CD4-positive, alpha-beta T cell treated with Interleukin-2 at 100 ng/mL for 4 hours (primary cell): ENCODE data around the gene GPC6.

ENCODE experiments used
- DNase-seq: peaks from one replicate; pipeline ENCODE4 v3.0.0-alpha.2; 2020; ENCODE audit warnings: low spot score

Gene GPC6

GRCh38 chr13:93268327-93269028 lies 41.9 kb downstream of the GPC6 start:
- DNase-seq: no peak

DNA sequence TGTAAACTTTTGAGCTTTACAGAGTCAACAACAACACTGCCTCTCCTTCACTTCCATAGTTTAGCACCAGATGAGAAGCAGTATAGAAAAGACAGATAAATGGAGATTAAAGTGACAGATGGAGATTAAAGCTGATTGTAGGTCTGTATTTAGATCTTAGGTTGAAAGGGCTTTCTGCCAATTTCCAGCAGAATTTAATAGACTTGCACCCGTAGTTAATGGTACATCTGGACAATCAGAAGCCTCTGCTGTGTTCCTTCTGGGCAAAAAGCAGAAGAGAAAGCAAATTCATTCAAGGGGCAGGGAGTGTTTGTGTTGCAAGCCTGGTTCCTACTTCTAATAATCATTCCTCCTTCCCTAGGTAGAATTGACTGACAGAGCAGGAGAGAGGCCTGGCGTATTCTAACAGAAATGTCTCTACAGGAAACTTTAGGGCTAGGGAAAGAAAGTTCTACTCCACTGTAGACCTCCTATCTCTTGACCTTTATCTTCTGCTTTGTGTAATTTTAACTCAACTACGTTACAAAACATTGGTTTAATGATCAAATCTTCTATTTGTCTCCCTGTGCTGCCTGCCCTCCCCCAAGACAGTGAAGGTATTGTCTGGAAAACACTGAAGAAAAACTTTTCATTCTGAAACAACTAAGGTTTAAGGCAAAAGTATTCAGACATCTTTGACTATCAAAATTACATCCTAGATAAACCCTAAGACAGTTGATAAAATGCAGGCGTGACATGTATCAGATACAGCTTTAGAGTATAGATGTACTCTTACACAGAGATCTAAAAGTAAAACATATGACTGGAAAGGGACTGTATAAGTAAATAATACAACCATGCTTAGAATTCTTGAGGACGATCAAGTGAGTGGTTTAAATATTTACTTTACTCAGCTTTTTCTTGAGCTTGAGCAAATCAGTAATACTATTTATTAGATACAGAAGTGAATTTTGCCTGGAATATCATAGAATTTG lies 44.4 kb downstream of the GPC6 start:
- DNase-seq: no peak

GRCh38 chr13:93279982-93280381 lies 53.4 kb downstream of the GPC6 start:
- no peak for DNase-seq

DNA sequence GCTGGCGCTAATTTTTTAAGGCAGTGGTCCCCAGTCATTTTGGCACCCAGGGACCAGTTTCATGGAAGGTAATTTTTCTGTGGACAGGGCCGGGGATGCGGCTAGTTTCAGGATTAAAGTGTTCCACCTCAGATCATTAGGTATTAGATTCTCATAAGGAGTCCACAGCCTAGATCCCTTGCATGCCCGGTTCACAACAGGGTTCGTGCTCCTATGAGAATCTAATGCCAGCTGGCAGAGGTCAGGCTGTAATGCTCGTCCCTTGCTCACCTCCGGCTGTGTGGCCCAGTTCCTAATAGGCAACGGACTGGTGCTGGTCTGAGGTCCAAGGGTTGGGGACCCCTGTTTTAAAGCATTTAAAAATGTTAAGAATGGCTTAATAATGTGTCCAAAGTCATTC lies 54.1 kb downstream of the GPC6 start:
- DNase-seq: no peak

DNA sequence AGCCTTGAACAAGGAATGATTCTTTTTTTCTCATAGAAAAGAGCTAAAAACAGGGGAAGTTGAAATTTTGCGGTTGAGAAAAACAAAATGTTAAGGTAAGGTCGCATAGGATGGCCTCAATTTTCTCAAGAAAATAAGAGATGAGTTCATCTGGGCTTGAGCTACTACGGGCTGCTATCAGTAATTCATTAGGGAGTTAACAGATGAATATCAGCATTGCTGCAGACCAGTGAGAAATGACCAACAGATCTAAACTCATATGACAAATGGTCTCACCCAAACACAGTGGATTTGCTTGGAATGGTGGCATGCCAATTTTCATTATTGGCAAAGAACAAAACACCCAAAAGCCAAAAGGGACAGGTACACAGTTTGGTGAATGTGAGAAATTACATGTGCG lies 56.6 kb downstream of the GPC6 start:
- no peak for DNase-seq

GRCh38 chr13:93284064-93284463 lies 57.5 kb downstream of the GPC6 start:
- no peak for DNase-seq

DNA sequence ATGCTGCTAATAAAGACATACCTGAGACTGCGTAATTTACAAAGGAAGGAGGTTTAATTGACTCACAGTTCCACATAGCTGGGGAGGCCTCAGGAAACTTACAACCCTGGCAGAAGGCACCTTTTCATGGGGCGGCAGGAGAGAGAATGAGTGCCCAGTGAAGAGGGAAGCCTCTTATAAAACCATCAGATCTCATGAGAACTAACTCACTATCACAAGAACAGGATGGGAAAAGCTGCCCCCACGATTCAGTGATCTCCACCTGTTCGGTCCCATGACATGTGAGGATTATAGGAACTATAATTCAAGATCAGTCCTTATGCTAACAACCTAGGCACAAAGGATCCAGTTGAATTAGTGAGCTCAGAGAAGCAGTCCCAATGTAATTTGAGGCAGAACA lies 59.4 kb downstream of the GPC6 start:
- no peak for DNase-seq

- no peak for DNase-seq
Observed at GRCh38 chr13:93289053-93289452, 62.4 kb downstream of the GPC6 start.

GRCh38 chr13:93289842-93290241 lies 63.2 kb downstream of the GPC6 start:
- no peak for DNase-seq

DNA sequence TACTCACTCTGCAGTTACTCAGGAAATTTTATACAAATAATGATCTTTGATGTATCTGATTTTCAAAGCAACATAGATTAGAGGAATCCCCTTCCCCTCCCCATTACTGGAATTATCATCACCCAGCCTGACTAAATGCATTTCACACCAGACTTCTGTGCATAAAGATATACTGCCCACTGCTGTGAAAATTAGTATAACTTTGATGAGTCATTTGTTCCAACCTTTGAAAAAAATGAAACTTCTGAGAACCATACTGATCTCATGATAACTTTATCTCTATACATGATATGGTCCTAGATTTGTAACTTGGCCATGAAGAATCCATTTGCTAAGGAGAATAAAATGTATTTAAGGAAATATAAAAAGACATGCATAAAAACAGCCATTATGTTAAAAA lies 63.9 kb downstream of the GPC6 start:
- DNase-seq: no peak

GRCh38 chr13:93292366-93292765 lies 65.8 kb downstream of the GPC6 start:
- DNase-seq: no peak

GRCh38 chr13:93293710-93294109 lies 67.1 kb downstream of the GPC6 start:
- DNase-seq: no peak

- no peak for DNase-seq
Observed at GRCh38 chr13:93296584-93296983, 70.0 kb downstream of the GPC6 start.

- DNase-seq: no peak
Observed at GRCh38 chr13:93298713-93299112, 72.1 kb downstream of the GPC6 start.

DNA sequence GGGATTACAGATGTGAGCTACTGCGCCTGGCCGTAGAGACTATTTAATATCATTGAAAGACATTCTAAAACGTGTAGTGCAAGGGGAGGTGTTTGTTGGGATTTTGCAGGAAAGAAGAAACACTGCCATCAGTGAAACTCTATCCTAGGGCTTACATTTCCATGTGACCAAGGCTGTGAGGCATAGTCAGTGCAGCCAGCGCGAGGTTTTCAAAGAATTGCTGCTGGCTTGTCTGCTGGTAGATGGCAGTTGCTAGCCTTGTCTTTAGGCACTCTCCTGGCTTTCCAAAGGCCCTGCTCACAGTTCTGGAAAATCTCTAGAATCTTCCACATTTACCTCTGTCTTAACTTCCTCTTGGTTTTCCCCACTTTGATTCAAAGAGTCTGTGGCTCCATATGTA lies 77.5 kb downstream of the GPC6 start:
- DNase-seq: no peak

GRCh38 chr13:93304868-93305613 lies 78.4 kb downstream of the GPC6 start:
- DNase-seq: no peak

DNA sequence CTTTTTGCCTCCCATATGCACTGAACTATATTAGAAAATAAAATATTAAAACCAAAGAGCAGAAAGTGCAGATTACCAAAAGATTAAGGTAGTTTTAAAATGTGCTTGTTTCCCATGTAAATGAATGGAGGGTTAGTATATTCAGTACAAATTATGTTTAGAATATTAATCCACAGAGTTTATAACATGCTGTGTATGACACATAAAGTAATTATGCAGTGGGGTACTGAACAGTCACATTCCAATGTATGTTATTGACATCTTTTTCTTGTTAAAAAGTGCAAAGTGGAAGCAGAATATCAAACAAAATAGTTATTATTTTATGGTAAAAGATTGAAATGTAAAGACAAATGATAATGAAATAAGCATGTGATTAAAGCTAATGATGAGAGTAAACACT lies 79.3 kb downstream of the GPC6 start:
- DNase-seq: no peak

GRCh38 chr13:93307136-93307535 lies 80.5 kb downstream of the GPC6 start:
- no peak for DNase-seq

GRCh38 chr13:93307651-93308050 lies 81.0 kb downstream of the GPC6 start:
- no peak for DNase-seq

- no peak for DNase-seq
Observed at GRCh38 chr13:93309886-93310523, 83.4 kb downstream of the GPC6 start.

GRCh38 chr13:93316841-93317240 lies 90.2 kb downstream of the GPC6 start:
- DNase-seq: no peak
